ENCODE results near the gene CYS1.
"Not testable (repeated sequence)": the region's sequence is repeated elsewhere in the genome, so short reads cannot be mapped to it uniquely, and the experiment has no call there.

The CYS1 gene

GRCh38 chr2:10120158-10120876, 40.1 kb upstream of the CYS1 start:
- DNase-seq (ENCODE audit: insufficient read length, low spot score) (peak; percentile 81), FAIRE-seq (peak; percentile 71)
- TF ChIP-seq SPI1 (IDR thresholded peaks at IDR 0.05; ENCODE audit: low read depth, low read length) (no peak), POLR2AphosphoS5 (IDR thresholded peaks at IDR 0.05; ENCODE audit: low read depth, low read length) (peak; percentile 73), POLR2A (IDR thresholded peaks at IDR 0.05; ENCODE audit: low read depth, low read length) (peak; percentile 78), TAF1 (IDR thresholded peaks at IDR 0.05; ENCODE audit: low read depth, low read length) (peak; percentile 27)

- TF ChIP-seq POU2F2 (IDR thresholded peaks at IDR 0.05; ENCODE audit: low read depth, low read length), result no peak
- TF ChIP-seq TAF1 (IDR thresholded peaks at IDR 0.05; ENCODE audit: low read depth, low read length), result no peak
- TF ChIP-seq PAX5 (IDR thresholded peaks at IDR 0.05; ENCODE audit: insufficient read depth, low read length, severe bottlenecking), result no peak
- no peak for TF ChIP-seq POLR2AphosphoS5 (IDR thresholded peaks at IDR 0.05; ENCODE audit: low read depth, low read length)
- TF ChIP-seq POLR2A (IDR thresholded peaks at IDR 0.05; ENCODE audit: low read depth, low read length), result no peak
- no peak for TF ChIP-seq SPI1 (IDR thresholded peaks at IDR 0.05; ENCODE audit: low read depth, low read length)
- DNase-seq (ENCODE audit: insufficient read length, low spot score) (no peak), FAIRE-seq (no peak)
These were observed 39.5 kb upstream of the CYS1 start for GRCh38 chr2:10119601-10120157.

- no peak for DNase-seq (ENCODE audit: insufficient read length, low spot score)
- FAIRE-seq, result no peak
- no peak for TF ChIP-seq TAF1 (IDR thresholded peaks at IDR 0.05; ENCODE audit: low read depth, low read length)
- no peak for TF ChIP-seq SPI1 (IDR thresholded peaks at IDR 0.05; ENCODE audit: low read depth, low read length)
These were observed 38.8 kb upstream of the CYS1 start for GRCh38 chr2:10119027-10119325.

- TF ChIP-seq PAX5 (IDR thresholded peaks at IDR 0.05; ENCODE audit: insufficient read depth, low read length, severe bottlenecking) (no peak), POLR2A (IDR thresholded peaks at IDR 0.05; ENCODE audit: low read depth, low read length) (no peak), POLR2AphosphoS5 (IDR thresholded peaks at IDR 0.05; ENCODE audit: low read depth, low read length) (no peak), TAF1 (IDR thresholded peaks at IDR 0.05; ENCODE audit: low read depth, low read length) (no peak), SPI1 (IDR thresholded peaks at IDR 0.05; ENCODE audit: low read depth, low read length) (no peak), POU2F2 (IDR thresholded peaks at IDR 0.05; ENCODE audit: low read depth, low read length) (no peak)
- no peak for FAIRE-seq
- DNase-seq (ENCODE audit: insufficient read length, low spot score), result no peak
These were observed 29.1 kb upstream of the CYS1 start for GRCh38 chr2:10109311-10109710.

- FAIRE-seq; DNase-seq (ENCODE audit: insufficient read length, low spot score): not testable (repeated sequence)
These were observed 24.7 kb upstream of the CYS1 start for GRCh38 chr2:10104906-10105305.

GRCh38 chr2:10103179-10103578, 23.0 kb upstream of the CYS1 start:
- FAIRE-seq (no peak), DNase-seq (ENCODE audit: insufficient read length, low spot score) (no peak)
- TF ChIP-seq POLR2AphosphoS5 (IDR thresholded peaks at IDR 0.05; ENCODE audit: low read depth, low read length), result no peak

- TF ChIP-seq POLR2AphosphoS5 (IDR thresholded peaks at IDR 0.05; ENCODE audit: low read depth, low read length), result no peak
- peak; percentile 87 for TF ChIP-seq SPI1 (IDR thresholded peaks at IDR 0.05; ENCODE audit: low read depth, low read length)
- FAIRE-seq (no peak), DNase-seq (ENCODE audit: insufficient read length, low spot score) (no peak)
These were observed 21.3 kb upstream of the CYS1 start for GRCh38 chr2:10101491-10101890.

- peak; percentile 58 for DNase-seq (ENCODE audit: insufficient read length, low spot score)
- FAIRE-seq, result no peak
- TF ChIP-seq SPI1 (IDR thresholded peaks at IDR 0.05; ENCODE audit: low read depth, low read length), result no peak
- no peak for TF ChIP-seq POLR2A (IDR thresholded peaks at IDR 0.05; ENCODE audit: low read depth, low read length)
- TF ChIP-seq PAX5 (IDR thresholded peaks at IDR 0.05; ENCODE audit: insufficient read depth, low read length, severe bottlenecking), result no peak
- TF ChIP-seq POLR2AphosphoS5 (IDR thresholded peaks at IDR 0.05; ENCODE audit: low read depth, low read length), result no peak
- no peak for TF ChIP-seq TAF1 (IDR thresholded peaks at IDR 0.05; ENCODE audit: low read depth, low read length)
- TF ChIP-seq POU2F2 (IDR thresholded peaks at IDR 0.05; ENCODE audit: low read depth, low read length), result no peak
These were observed 17.3 kb upstream of the CYS1 start for GRCh38 chr2:10097352-10098148.

GRCh38 chr2:10096641-10097040, 16.4 kb upstream of the CYS1 start:
- no peak for TF ChIP-seq POLR2AphosphoS5 (IDR thresholded peaks at IDR 0.05; ENCODE audit: low read depth, low read length)
- no peak for TF ChIP-seq PAX5 (IDR thresholded peaks at IDR 0.05; ENCODE audit: insufficient read depth, low read length, severe bottlenecking)
- TF ChIP-seq POU2F2 (IDR thresholded peaks at IDR 0.05; ENCODE audit: low read depth, low read length), result no peak
- no peak for TF ChIP-seq SPI1 (IDR thresholded peaks at IDR 0.05; ENCODE audit: low read depth, low read length)
- no peak for TF ChIP-seq POLR2A (IDR thresholded peaks at IDR 0.05; ENCODE audit: low read depth, low read length)
- TF ChIP-seq TAF1 (IDR thresholded peaks at IDR 0.05; ENCODE audit: low read depth, low read length), result no peak
- no peak for FAIRE-seq
- DNase-seq (ENCODE audit: insufficient read length, low spot score), result no peak

GRCh38 chr2:10095175-10095574, 15.0 kb upstream of the CYS1 start:
- no peak for FAIRE-seq
- DNase-seq (ENCODE audit: insufficient read length, low spot score), result no peak
- TF ChIP-seq POLR2AphosphoS5 (IDR thresholded peaks at IDR 0.05; ENCODE audit: low read depth, low read length), result no peak
- TF ChIP-seq PAX5 (IDR thresholded peaks at IDR 0.05; ENCODE audit: insufficient read depth, low read length, severe bottlenecking), result no peak
- TF ChIP-seq POU2F2 (IDR thresholded peaks at IDR 0.05; ENCODE audit: low read depth, low read length), result no peak
- TF ChIP-seq POLR2A (IDR thresholded peaks at IDR 0.05; ENCODE audit: low read depth, low read length), result no peak
- TF ChIP-seq SPI1 (IDR thresholded peaks at IDR 0.05; ENCODE audit: low read depth, low read length), result no peak
- no peak for TF ChIP-seq TAF1 (IDR thresholded peaks at IDR 0.05; ENCODE audit: low read depth, low read length)

Data from GM12891 (cell line).